HUDEP-2 (cell line): ENCODE data around the gene TBX19.
"Not testable (repeated sequence)": the region's sequence is repeated elsewhere in the genome, so short reads cannot be mapped to it uniquely, and the experiment has no call there.

ENCODE experiments used
- DNase-seq, 76 experiments: peaks; one replicate each; lab custom pipeline; 2025; ENCODE audit not compliant: unreplicated experiment in 76 of 76; lab: John Stamatoyannopoulos, UW

TBX19 gene

GRCh38 chr1:168348146-168348709 is 67.6 kb downstream of the TBX19 start:
- DNase-seq = no peak

GRCh38 chr1:168354335-168355269 is 73.9 kb downstream of the TBX19 start:
- not testable (repeated sequence) for DNase-seq

GRCh38 chr1:168360151-168361021 is 79.7 kb downstream of the TBX19 start:
- no peak for DNase-seq

DNA sequence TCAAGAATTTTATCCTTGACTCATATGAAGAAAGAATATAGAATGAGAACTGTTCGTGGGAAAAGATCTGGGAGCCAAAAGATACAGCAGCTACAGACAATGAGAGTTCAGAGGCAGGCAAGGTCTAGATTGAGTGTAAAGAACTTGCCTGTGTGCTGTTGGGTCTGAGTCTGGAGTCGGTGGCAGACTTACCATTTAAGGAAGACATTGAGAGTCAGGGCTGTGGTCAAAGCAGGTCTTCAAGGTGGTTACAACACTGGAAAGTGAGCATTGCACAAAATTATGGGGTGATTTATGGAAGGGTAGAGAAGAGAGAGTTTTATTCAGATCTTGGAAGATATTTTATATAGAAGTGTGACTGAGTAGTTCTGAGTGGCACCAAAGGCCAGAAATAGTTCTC is 80.6 kb downstream of the TBX19 start:
- no peak for DNase-seq

DNA sequence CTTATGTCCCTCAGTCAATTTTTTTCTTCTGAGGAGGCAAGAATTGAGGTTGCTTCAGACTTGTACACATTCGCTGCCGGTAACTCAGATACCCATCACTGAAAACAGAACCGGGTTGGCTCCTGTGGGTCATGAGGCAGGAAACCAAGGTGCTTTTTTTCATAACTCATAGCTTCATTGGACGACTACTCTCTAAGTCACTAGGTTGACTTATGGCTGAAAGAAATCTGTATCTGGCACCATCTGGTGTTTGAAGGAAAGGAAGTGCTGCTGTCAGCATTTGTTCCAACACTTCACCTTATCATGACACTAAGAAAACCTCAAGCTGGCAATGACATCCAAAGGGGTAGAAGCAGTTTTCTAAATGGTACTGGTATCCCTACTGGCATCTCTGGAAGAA is 82.3 kb downstream of the TBX19 start:
- peak in 10 of 76 experiments; percentile 8 to 38 (median 26) for DNase-seq
